Middle frontal gyrus (tissue), 1 donor: ENCODE results near the gene DNAJC13.

Source experiments
- DNase-seq: peaks from one replicate; pipeline ENCODE4 v3.0.0-alpha.2; 2015; ENCODE audit warnings: low spot score; ENCODE audit errors: extremely low spot score

The DNAJC13 gene

DNA sequence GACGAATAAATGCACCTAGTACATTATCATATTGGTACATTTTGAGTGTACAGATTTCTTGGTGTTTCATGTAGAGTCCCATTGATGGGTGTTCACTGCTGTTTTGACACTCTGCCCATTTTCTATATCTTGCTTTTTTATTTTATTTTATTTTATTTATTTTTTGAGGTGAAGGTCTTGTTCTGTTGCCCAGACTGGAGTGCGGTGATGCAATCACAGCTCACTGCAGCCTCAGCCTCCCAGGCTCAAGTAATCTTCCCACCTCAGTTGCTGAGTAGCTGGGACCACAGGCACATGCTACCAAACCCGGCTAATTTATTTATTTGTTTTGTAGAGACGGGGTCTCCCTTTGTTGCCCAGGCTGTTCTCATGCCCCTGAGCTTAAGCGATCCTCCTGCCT, 44.2 kb downstream of the DNAJC13 start:
- DNase-seq: no peak

DNA sequence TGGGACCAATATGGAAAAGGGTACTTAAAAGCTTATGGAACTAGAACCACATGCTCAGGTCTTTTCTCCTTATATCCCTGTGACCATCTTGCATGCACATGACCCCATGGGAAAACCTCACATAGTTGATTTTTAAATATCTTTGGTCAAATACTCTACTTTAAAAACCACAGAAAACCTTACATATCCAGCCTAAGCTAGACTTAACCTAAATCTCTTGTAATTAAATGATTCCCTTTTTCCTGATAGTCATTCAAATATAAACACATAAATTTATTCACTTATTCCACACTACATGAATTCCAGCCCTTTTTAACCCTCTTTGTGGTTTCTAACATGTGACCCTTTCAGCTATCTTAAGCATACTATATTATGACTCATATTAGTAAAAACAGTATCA, 46.8 kb downstream of the DNAJC13 start:
- no peak for DNase-seq

DNA sequence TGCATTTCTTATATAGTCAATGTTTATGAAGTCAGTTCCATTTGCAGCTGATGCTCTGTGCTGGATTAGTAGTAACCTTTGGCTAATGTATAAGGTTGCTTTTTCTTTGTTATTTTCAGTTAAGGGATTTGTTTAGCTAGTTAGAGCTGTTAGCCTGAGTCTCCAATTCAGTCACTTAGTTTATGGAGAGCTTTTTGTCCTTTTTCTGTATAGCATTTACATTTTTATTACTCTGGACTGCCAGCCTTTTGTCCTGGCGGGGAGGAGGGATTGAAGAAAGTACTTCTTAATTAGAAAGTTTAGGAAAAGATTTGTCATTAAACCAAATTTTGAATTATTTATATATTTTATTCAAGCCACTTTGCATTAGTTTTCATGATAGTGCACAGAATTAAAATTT, 52.0 kb downstream of the DNAJC13 start:
- no peak for DNase-seq

DNA sequence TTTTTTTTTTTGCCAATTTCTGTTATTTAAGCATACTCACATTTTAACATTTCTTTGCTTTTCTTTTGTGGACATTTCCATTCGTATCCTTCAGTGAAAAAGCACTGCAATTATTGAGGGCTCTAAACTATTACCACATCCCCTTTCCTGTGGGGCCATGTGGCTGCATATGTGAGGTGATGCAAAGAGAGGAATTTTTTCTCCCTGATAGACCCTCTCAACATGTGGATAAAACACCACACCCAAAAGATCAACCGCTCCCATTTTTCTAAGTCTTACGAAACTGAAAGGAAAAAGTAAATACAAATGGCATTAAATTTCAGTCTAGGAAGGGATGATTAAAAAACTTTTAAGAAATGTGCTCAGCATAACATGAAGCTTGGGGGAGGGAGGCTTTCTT, 68.8 kb downstream of the DNAJC13 start:
- DNase-seq: no peak

GRCh38 chr3:132488151-132488550, 70.8 kb downstream of the DNAJC13 start:
- DNase-seq: no peak

DNA sequence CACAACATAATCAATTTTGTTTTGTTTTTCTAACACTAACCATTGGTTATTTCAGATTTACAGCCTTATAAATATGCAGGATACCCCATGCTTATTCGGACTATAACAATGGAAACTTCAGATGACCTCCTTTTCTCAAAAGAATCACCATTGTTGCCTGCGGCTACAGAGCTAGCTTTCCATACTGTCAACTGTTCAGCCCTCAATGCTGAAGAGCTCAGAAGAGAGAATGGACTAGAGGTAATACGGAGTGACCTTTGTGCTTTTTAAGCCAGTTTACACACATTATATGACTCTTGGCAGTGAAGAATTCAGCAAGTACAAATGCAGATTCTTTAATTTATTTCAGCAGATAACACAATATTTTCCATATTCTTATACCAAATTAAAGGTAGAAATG, 81.8 kb downstream of the DNAJC13 start:
- DNase-seq: no peak

DNA sequence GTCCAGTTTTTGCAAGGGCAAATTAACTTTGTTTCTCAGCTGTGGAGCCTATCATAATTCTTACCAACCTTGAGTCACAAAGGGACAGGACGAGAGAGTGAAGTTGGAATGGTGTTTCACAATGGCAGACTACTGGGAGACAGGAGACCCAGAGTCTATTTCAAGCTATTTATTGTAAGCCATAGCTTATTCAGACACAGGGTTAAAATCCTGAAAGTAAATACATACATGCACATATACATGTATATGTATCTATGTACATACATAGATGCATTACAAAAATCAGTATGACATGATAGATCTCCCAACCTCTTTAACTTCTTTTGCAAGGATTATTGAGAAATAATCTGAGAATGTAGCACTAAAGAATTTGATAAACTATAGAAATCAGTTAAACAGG, 86.3 kb downstream of the DNAJC13 start:
- DNase-seq: no peak

DNA sequence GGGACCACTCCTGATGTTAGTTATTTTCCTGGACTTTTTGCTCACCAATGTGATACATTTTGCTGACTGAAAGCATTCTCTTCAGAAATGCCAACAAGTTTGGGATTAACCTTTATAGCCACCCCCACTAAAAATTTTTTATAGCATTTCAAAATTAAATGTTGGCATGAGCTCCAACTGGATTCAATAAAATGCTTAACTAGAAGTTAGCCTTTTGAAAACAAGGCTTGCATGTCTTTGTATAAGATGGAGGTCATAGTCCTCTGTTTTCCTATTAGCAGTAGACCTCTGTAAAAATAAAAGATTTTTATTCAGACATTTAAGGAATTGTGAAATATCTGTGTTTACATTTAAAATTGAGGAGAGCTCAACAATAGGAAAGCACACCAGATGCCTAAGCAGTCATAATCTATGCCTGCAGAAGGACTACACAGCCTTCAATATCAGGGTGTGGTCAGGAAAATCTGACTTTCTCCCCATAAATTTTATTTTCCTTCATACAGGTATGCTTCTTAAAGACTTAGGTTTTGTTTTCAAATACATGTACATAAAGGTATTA, 87.2 kb downstream of the DNAJC13 start:
- DNase-seq: no peak

- no peak for DNase-seq
Observed at GRCh38 chr3:132507657-132508056, 90.4 kb downstream of the DNAJC13 start.

- DNase-seq: no peak
Observed at GRCh38 chr3:132509096-132509495, 91.8 kb downstream of the DNAJC13 start.

GRCh38 chr3:132509506-132509905, 92.2 kb downstream of the DNAJC13 start:
- DNase-seq: no peak

GRCh38 chr3:132513057-132513456, 95.8 kb downstream of the DNAJC13 start:
- no peak for DNase-seq

DNA sequence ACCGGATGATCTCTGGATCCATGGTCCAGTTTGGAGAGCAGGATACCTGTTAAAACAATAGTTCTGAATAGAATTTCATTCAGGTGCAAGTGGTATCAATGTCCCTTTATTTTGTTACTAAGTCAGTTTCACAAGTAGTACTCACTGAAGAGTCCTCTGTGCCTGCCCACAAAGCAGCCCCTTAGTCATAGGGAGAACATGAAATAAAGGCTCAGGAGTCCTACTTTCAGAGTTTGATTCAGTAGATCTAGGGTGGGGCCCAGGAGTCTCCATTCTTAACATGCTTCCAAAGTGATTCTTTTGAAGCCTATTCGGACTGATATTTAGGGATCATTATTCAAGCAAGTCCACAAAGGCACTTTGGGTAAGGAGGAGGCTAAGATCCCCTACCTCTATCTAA, 100.0 kb downstream of the DNAJC13 start:
- no peak for DNase-seq

GRCh38 chr3:132519914-132520313, 102.6 kb downstream of the DNAJC13 start:
- no peak for DNase-seq

GRCh38 chr3:132521901-132522300, 104.6 kb downstream of the DNAJC13 start:
- no peak for DNase-seq

DNA sequence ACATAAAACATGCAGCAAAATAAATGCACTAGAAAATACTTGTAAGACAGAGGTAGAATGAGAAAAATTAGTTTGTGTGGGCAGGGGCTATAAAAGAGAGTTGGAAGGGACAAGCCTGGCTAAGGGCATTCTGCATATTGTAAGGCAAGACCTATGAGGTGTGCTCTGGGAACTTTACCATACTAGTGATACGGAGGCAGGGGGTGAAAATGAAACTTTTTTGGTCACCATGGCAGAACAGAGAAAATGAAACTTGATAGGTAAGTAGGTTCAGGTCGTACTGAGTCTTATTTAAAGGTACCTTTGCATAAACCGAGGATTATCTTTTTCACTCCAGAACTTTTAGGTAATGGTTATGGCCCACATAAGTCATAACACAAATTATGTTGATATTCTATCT, 105.1 kb downstream of the DNAJC13 start:
- no peak for DNase-seq

DNA sequence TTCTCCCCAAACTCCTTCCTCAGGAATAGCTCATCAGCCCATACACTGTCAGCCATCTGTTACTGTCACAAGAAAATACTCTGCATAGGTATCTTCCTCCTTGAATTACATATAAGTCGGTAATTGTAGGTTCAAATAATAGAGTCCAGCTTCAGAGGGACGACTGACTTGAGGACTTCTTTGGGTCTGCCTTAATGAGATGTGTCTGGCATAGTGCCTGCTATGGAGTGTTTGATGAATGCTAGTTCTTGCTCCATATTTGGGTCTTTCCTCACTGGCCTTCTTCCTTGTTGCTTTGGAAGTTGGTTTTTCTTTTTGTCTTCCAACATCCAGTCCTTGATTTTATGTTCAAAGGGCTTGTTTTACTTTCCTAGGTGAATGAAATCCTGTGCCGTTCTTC, 113.3 kb downstream of the DNAJC13 start:
- no peak for DNase-seq

DNA sequence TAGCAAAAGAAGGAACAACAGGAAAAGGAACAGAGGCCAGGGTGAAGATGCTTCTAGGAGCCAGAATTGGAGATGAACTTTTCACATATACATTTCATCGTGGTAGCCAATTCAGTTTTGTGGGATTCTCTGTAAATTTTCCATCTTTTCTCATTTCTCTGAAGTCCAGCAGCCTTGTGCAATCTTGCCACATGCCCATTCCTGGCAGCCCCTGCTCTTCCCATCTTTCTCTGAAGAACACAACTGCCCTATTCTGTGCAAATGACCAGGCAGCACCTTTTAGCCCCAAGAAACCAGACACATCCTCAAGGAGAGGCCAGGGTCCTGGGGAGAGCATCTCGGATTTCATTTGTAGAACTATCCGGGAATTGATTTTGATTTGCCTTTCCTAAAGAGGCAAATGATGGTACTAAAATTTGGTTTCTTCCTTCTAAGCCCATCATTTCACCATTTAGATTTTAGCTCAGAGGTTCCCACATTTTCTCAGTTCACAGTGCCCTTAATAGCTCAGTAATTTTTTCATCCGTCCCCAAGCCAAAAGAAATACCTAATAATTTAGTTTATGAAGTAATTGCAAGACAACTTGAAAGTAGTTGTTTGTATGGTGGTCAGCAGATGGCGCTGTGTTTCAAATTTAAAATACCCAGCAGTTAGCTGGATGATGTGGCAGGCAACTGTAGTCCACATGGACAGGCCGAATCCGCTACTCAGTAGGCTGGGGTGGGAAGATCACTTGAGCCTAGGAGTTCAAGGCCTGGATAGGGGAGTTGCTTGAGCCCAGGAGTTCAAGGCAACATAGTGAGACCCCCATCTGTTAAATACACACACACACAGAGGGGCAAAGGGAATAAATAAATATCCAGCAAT, 118.5 kb downstream of the DNAJC13 start:
- no peak for DNase-seq

GRCh38 chr3:132536442-132537153, 119.3 kb downstream of the DNAJC13 start:
- DNase-seq: no peak

- DNase-seq: no peak
Observed at GRCh38 chr3:132537297-132537696, 120.0 kb downstream of the DNAJC13 start.

- DNase-seq: no peak
Observed at GRCh38 chr3:132538072-132538471, 120.8 kb downstream of the DNAJC13 start.

DNA sequence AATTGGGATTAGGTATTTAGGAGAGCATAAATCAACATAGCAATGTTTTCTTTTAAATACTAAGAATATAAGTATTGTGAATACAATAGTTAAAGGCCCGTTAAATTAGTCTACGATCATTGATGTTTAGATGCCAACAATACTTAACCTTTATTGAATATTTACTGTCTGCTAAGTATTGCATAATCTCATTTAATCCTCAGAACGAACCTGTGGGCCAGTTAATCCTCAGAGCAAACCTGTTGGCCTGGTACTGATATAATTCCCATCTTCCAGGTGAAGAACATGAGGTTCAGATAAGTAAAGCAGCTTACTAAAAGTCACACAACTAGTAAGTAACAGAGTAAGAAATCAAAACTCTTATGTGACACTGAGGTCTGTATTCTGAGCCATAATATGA, 122.4 kb downstream of the DNAJC13 start:
- no peak for DNase-seq

DNA sequence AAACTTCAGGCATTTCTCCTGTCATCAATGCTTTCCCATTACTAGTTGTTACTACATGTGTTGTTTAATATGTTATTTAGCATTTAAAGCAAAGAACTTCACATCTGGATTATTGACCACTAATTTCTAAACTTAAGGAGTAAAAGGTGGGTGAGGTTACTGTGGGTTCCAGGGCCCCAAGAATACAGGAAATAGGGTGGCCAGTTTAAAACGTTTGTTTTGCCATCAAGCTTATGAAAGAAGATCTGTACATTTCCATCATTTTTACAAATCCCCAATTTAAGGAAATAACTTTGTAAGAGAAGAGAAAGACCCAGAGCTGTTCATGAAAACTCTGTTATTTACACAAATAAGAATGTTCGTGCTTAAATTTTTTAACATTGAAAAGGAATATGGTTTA, 125.3 kb downstream of the DNAJC13 start:
- DNase-seq: no peak
